HCT116 (cell line): ENCODE results near the gene DHX57. TPM values are rescaled to one million over a fixed set of nuclear protein-coding genes. Genes with fewer than 3 reads are reported as not detected.

Experiments
- ATAC-seq: fragments of 200-7000 bp; cut with Tn5 transposase; 2 replicates; pipeline ENCODE4 v1.9.1; 2020; ENCODE audit warnings: mild to moderate bottlenecking, moderate library complexity
- BruUV-seq: library from RNA; stranded (reverse); fragments of 400-500 nt; replicated peaks from 2 replicates; lab custom pipeline; 2021; lab: Mats Ljungman, UMichigan
- CTCF ChIA-PET: fragments of 300-600 bp; sonication (Branson Sonifier 250); formaldehyde crosslinking; loops from one replicate; lab custom pipeline; 2021; ENCODE audit warnings: antibody characterized with exemption; lab: Charles Lee
- POLR2A ChIA-PET: fragments of 300-600, 350-600 bp; sonication (Branson Sonifier 250); formaldehyde crosslinking; loops from one replicate; lab custom pipeline; 2021; ENCODE audit warnings: antibody characterized with exemption; lab: Charles Lee
- RAD21 ChIA-PET, 2 experiments: fragments of 300-600 bp; sonication (Branson Sonifier 250); formaldehyde crosslinking; loops; one replicate each; lab custom pipeline; 2023; ENCODE audit warnings: low total read pairs in 2 of 2; ENCODE audit not compliant: uncharacterized antibody in 2 of 2, unreplicated experiment in 2 of 2, low non-redundant PET in 1 of 2; lab: Charles Lee
- DNase-seq: peaks from one replicate; pipeline ENCODE4 v3.0.0-alpha.2; 2010; ENCODE audit warnings: low read depth, low spot score
- H2AFZ ChIP-seq: fragments of 200-600 bp; shearing (Covaris generic), sonication (generic); 2 replicates; pipeline ENCODE4 v1.6.1; 2017; ENCODE audit warnings: low read depth, mixed run types, mixed read lengths, antibody characterized with exemption, low read length; ENCODE audit not compliant: poor library complexity, severe bottlenecking
- H3K27ac ChIP-seq: 2 replicates; pipeline ENCODE4 v1.5.1; 2012; ENCODE audit warnings: low read depth, low read length
- H3K27me3 ChIP-seq: fragments of 200-600 bp; sonication (generic); 2 replicates; pipeline ENCODE4 v1.6.1; 2016; ENCODE audit warnings: mixed run types, low read length, mixed read lengths; ENCODE audit not compliant: insufficient read depth
- H3K36me3 ChIP-seq, 2 experiments: fragments of 200-500 bp in 1 of 2; fragments of 200-600 bp in 1 of 2; sonication (Bioruptor generic) in 1 of 2; sonication (generic) in 1 of 2; 2 replicates each; pipeline versions ENCODE4 v1.5.1 to v1.6.1; 2014 to 2016; ENCODE audit warnings: low read length in 2 of 2, inconsistent platforms in 1 of 2, mixed read lengths in 1 of 2, mixed run types in 1 of 2; ENCODE audit not compliant: insufficient read depth in 2 of 2, control insufficient read depth in 1 of 2
- H3K4me1 ChIP-seq, 2 experiments: fragments of 200-600 bp in 1 of 2; sonication (generic) in 1 of 2; 2 replicates each; pipeline versions ENCODE4 v1.5.1 to v1.6.1; 2012 to 2017; ENCODE audit warnings: low read length in 2 of 2, inconsistent platforms in 1 of 2, mild to moderate bottlenecking in 1 of 2, mixed read lengths in 1 of 2, mixed run types in 1 of 2, moderate library complexity in 1 of 2; ENCODE audit not compliant: insufficient read depth in 2 of 2, control insufficient read depth in 1 of 2
- H3K4me2 ChIP-seq: fragments of 200-600 bp; sonication (generic); 2 replicates; pipeline ENCODE4 v1.6.1; 2017; ENCODE audit warnings: mixed run types, low read length, mixed read lengths
- H3K4me3 ChIP-seq, 2 experiments: fragments of 200-600 bp in 1 of 2; sonication (generic) in 1 of 2; replicated peaks in 1 of 2; 2 replicates each; pipeline ENCODE4 v1.5.1; 2011 to 2016; ENCODE audit warnings: low read length in 2 of 2, control low read depth in 1 of 2, low read depth in 1 of 2, mild to moderate bottlenecking in 1 of 2, mixed read lengths in 1 of 2, mixed run types in 1 of 2
- H3K79me2 ChIP-seq: fragments of 200-600 bp; sonication (generic); 2 replicates; pipeline ENCODE4 v1.6.1; 2017; ENCODE audit warnings: mild to moderate bottlenecking, mixed run types, low read length, moderate library complexity, mixed read lengths; ENCODE audit not compliant: insufficient read depth
- H3K9ac ChIP-seq: fragments of 200-600 bp; sonication (generic); 2 replicates; pipeline ENCODE4 v1.6.1; 2016; ENCODE audit warnings: low read length, mixed read lengths
- H3K9me2 ChIP-seq: fragments of 200-600 bp; sonication (generic), shearing (Covaris generic); 2 replicates; pipeline ENCODE4 v1.6.1; 2017; ENCODE audit warnings: mixed run types, mild to moderate bottlenecking, moderate library complexity; ENCODE audit not compliant: insufficient read depth
- H3K9me3 ChIP-seq, 2 experiments: fragments of 200-500 bp in 1 of 2; fragments of 200-600 bp in 1 of 2; sonication (Bioruptor generic) in 1 of 2; sonication (generic) in 1 of 2; 2 replicates each; pipeline ENCODE4 v1.6.1; 2014 to 2017; ENCODE audit warnings: low read length in 2 of 2, mixed read lengths in 2 of 2, inconsistent platforms in 1 of 2, low read depth in 1 of 2, mild to moderate bottlenecking in 1 of 2, mixed run types in 1 of 2, moderate library complexity in 1 of 2; ENCODE audit not compliant: control insufficient read depth in 1 of 2, insufficient read depth in 1 of 2
- H4K20me1 ChIP-seq: fragments of 200-600 bp; sonication (generic), shearing (Covaris generic); 2 replicates; pipeline ENCODE4 v1.6.1; 2017; ENCODE audit warnings: mixed run types, mild to moderate bottlenecking, moderate library complexity; ENCODE audit not compliant: insufficient read depth
- CEBPB ChIP-seq: IDR thresholded peaks from 2 replicates; pipeline ENCODE4 v1.6.1; 2012; ENCODE audit warnings: low read depth
- EZH2 ChIP-seq: fragments of 200-600 bp; sonication (generic); IDR thresholded peaks from 2 replicates; pipeline ENCODE4 v1.6.1; 2017; ENCODE audit warnings: antibody characterized with exemption, mixed run types
- FOSL1 ChIP-seq: IDR thresholded peaks from 2 replicates; pipeline ENCODE4 v1.6.1; 2012; ENCODE audit warnings: low read depth
- JUND ChIP-seq: IDR thresholded peaks from 2 replicates; pipeline ENCODE4 v1.6.1; 2012
- POLR2A ChIP-seq: IDR thresholded peaks from 2 replicates; pipeline ENCODE4 v1.7.0; 2011; ENCODE audit warnings: borderline replicate concordance; ENCODE audit not compliant: insufficient read depth, insufficient read length; ENCODE audit errors: extremely low read depth
- POLR2AphosphoS5 ChIP-seq: IDR thresholded peaks from 2 replicates; pipeline ENCODE4 v1.6.1; 2011; ENCODE audit warnings: mild to moderate bottlenecking, low read depth, low read length, moderate library complexity
- RAD21 ChIP-seq: IDR thresholded peaks from 2 replicates; pipeline ENCODE4 v1.6.1; 2012; ENCODE audit warnings: low read depth, mild to moderate bottlenecking
- SP1 ChIP-seq: IDR thresholded peaks from 2 replicates; pipeline ENCODE4 v1.6.1; 2012; ENCODE audit warnings: low read depth
- TCF7L2 ChIP-seq: IDR thresholded peaks from 2 replicates; pipeline ENCODE4 v1.7.0; 2011; ENCODE audit warnings: borderline replicate concordance, inconsistent platforms; ENCODE audit not compliant: insufficient read depth, insufficient read length; ENCODE audit errors: extremely low read depth
- YY1 ChIP-seq: IDR thresholded peaks from 2 replicates; pipeline ENCODE4 v1.6.1; 2011; ENCODE audit warnings: low read length, low read depth, moderate library complexity, mild to moderate bottlenecking; ENCODE audit not compliant: insufficient replicate concordance; ENCODE audit errors: extremely low read depth
- ZFX ChIP-seq: fragments of 450-650 bp; IDR thresholded peaks from 2 replicates; pipeline ENCODE4 v1.6.1; 2017
- ZNF274 ChIP-seq: fragments of 200-500 bp; sonication (Bioruptor generic); IDR thresholded peaks from 2 replicates; pipeline ENCODE4 v1.6.1; 2014; ENCODE audit warnings: mild to moderate bottlenecking, low read depth, low read length, inconsistent platforms
- intact Hi-C: fragments of 100-400 bp; cut with micrococcal nuclease; formaldehyde crosslinking; loops from 2 replicates; pipeline ENCODE4 v1.10.0; 2022
- total RNA-seq: library from RNA; stranded (reverse); gene quantifications from one replicate; pipeline ENCODE4 v1.2.1, GENCODE V29; 2021; ENCODE audit not compliant: unreplicated experiment
- TF ChIP-seq, protein P1 (sequence below), 3 experiments: fragments of 200-600 bp in 1 of 3; sonication (generic) in 1 of 3; IDR thresholded peaks in 2 of 3; conservative IDR thresholded peaks in 1 of 3; 2 replicates each; pipeline ENCODE4 v1.5.1; 2012 to 2017; ENCODE audit warnings: low read depth in 2 of 3, low read length in 2 of 3, antibody characterized with exemption in 1 of 3, borderline replicate concordance in 1 of 3, control low read depth in 1 of 3, mild to moderate bottlenecking in 1 of 3, mixed read lengths in 1 of 3, mixed run types in 1 of 3, moderate library complexity in 1 of 3; ENCODE audit not compliant: insufficient read depth in 1 of 3
- TF ChIP-seq, protein P2 (sequence below): IDR thresholded peaks from 2 replicates; pipeline ENCODE4 v1.6.1; 2012
- TF ChIP-seq, protein P3 (sequence below): IDR thresholded peaks from 2 replicates; pipeline ENCODE4 v1.6.1; 2012; ENCODE audit warnings: low read depth

The DHX57 gene
- total RNA-seq, 1 experiment from 2014 or later: 19.4 TPM

DNA sequence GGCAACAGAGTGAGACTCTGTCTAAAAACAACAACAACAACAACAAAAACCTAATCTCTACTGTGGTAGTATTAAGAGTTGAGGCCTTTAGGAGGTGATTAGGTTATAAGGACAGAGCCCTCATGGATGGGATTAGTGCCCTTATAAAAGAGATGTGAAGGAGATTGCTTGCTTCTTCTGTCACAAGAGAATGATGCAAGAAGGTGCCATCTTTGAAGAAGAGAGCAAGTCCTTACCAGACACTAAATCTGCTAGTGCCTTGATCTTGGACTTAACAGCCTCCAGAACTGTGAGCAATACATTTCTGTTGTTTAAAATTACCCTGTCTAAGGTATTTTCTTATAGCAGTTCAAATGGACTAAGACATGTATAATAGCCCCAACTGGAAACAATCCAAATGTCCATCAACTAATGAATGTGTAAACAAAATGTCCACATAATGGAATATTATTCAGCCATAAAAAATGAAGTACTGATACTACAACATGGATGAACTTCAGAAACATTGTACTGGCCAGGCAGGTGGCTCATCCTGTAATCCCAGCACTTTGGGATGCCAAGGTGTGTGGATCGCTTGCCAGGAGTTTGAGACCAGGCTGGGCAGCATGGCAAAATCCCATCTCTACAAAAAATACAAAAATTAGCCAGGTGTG lies 12.3 kb upstream of the DHX57 start:
- Histone ChIP-seq H3K4me2 (no peak overlapping the region), H3K4me3 (no peak overlapping the region), H2AFZ (no peak overlapping the region), H3K27me3 (no peaks in the 10 kb centered on the region), H3K9ac (no peak overlapping the region), H3K9me3 (no peaks in the 10 kb centered on the region), H3K4me1 (0 out of 4 replicates have a peak, but pooled peaks cover 0 to 4% of the 10 kb centered on the region in 2 experiments), H3K79me2 (no peaks in the 10 kb centered on the region), H3K27ac (no peak overlapping the region), H3K36me3 (no peaks in the 10 kb centered on the region), H4K20me1 (no peaks in the 10 kb centered on the region), H3K9me2 (no peaks in the 10 kb centered on the region)
- RAD21 ChIA-PET: no interaction called here
- POLR2A ChIA-PET: no interaction called here
- no TSS peak for BruUV-seq
- CTCF ChIA-PET: no interaction called here
- intact Hi-C loops: no loop called here
- ATAC-seq: no peak
- no peak for DNase-seq
- TF ChIP-seq, protein P1, sequence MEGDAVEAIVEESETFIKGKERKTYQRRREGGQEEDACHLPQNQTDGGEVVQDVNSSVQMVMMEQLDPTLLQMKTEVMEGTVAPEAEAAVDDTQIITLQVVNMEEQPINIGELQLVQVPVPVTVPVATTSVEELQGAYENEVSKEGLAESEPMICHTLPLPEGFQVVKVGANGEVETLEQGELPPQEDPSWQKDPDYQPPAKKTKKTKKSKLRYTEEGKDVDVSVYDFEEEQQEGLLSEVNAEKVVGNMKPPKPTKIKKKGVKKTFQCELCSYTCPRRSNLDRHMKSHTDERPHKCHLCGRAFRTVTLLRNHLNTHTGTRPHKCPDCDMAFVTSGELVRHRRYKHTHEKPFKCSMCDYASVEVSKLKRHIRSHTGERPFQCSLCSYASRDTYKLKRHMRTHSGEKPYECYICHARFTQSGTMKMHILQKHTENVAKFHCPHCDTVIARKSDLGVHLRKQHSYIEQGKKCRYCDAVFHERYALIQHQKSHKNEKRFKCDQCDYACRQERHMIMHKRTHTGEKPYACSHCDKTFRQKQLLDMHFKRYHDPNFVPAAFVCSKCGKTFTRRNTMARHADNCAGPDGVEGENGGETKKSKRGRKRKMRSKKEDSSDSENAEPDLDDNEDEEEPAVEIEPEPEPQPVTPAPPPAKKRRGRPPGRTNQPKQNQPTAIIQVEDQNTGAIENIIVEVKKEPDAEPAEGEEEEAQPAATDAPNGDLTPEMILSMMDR (IDR thresholded peaks at IDR 0.05 in 2 of 3, conservative IDR thresholded peaks at IDR 0.05 in 1 of 3; ENCODE audit: borderline replicate concordance in 1 of 3, insufficient read depth in 1 of 3, low read depth in 2 of 3, low read length in 2 of 3): no peak
- TF ChIP-seq EZH2: no peak
- TF ChIP-seq CEBPB: no peak
- TF ChIP-seq ZNF274: no peak
- TF ChIP-seq, protein P2, sequence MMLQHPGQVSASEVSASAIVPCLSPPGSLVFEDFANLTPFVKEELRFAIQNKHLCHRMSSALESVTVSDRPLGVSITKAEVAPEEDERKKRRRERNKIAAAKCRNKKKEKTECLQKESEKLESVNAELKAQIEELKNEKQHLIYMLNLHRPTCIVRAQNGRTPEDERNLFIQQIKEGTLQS: no peak
- no peak for TF ChIP-seq YY1
- TF ChIP-seq SP1: no peak
- no peak for TF ChIP-seq POLR2AphosphoS5
- TF ChIP-seq POLR2A: no peak
- TF ChIP-seq ZFX: no peak
- no peak for TF ChIP-seq TCF7L2
- no peak for TF ChIP-seq RAD21
- no peak for TF ChIP-seq FOSL1
- TF ChIP-seq JUND: no peak
- TF ChIP-seq, protein P3, sequence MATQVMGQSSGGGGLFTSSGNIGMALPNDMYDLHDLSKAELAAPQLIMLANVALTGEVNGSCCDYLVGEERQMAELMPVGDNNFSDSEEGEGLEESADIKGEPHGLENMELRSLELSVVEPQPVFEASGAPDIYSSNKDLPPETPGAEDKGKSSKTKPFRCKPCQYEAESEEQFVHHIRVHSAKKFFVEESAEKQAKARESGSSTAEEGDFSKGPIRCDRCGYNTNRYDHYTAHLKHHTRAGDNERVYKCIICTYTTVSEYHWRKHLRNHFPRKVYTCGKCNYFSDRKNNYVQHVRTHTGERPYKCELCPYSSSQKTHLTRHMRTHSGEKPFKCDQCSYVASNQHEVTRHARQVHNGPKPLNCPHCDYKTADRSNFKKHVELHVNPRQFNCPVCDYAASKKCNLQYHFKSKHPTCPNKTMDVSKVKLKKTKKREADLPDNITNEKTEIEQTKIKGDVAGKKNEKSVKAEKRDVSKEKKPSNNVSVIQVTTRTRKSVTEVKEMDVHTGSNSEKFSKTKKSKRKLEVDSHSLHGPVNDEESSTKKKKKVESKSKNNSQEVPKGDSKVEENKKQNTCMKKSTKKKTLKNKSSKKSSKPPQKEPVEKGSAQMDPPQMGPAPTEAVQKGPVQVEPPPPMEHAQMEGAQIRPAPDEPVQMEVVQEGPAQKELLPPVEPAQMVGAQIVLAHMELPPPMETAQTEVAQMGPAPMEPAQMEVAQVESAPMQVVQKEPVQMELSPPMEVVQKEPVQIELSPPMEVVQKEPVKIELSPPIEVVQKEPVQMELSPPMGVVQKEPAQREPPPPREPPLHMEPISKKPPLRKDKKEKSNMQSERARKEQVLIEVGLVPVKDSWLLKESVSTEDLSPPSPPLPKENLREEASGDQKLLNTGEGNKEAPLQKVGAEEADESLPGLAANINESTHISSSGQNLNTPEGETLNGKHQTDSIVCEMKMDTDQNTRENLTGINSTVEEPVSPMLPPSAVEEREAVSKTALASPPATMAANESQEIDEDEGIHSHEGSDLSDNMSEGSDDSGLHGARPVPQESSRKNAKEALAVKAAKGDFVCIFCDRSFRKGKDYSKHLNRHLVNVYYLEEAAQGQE: no peak
